ENCODE results near the gene PHTF1. TPM values are rescaled to one million over a fixed set of nuclear protein-coding genes. Genes with fewer than 3 reads are reported as not detected.

PHTF1 gene
- total and polyA plus RNA-seq, 4 donors, result 2.8 to 26.3 (median 11.8) TPM

- no peak for ATAC-seq (ENCODE audit: low FRiP score)
- intact Hi-C loops (cut with DNase I), result loop anchor here in 1 of 2 donors (10.0 kb wide), 1 partner anchor 956 kb away; the partner anchor contains the start of gene PPM1J
- no peaks in the 10 kb centered on the region for H3K27me3 ChIP-seq (ENCODE audit: control insufficient read depth in 1 of 2, insufficient read depth in 2 of 2, low read length in 1 of 2)
- H3K9me3 ChIP-seq (ENCODE audit: control insufficient read depth, low read length), result no peaks in the 10 kb centered on the region
- DNase-seq, result no peak
- H3K27ac ChIP-seq (ENCODE audit: low read depth in 1 of 2, low read length in 2 of 2), result no peak overlapping the region
- no peaks in the 10 kb centered on the region for H3K4me1 ChIP-seq (ENCODE audit: control insufficient read depth in 1 of 2, insufficient read depth in 2 of 2, low read length in 2 of 2)
- 97 to 98% methylated on average over 1 of the region's 1 CpG for WGBS, 2 donors
- no peak overlapping the region for H3K4me3 ChIP-seq (ENCODE audit: low read length in 2 of 2)
- no peaks in the 10 kb centered on the region for H3K36me3 ChIP-seq (ENCODE audit: control insufficient read depth in 1 of 2, insufficient read depth in 2 of 2, low read length in 1 of 2)
Observed at GRCh38 chr1:113670650-113671049, 88.6 kb downstream of the PHTF1 start.

DNA sequence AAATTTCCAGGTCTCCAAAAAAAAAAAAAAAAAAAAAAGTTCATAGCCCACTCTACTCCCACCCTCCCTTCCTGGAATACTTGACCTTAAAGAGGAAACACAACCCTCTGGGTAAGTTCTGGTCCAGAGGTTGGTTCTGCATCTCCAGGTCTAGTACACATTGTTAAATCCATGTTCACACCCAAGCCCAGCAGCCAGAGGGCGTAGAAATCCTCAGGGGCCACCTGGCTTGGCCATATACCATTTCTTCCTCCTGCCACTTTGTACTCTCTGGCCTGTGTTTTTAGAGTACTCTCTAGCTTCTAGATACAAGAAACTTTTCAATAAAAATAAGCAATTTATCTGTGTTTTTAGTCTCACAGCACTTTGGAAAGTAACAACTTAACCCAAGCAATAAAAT is 89.3 kb downstream of the PHTF1 start:
- ATAC-seq (ENCODE audit: low FRiP score) (no peak), DNase-seq (no peak)
- no peaks in the 10 kb centered on the region for H3K9me3 ChIP-seq (ENCODE audit: control insufficient read depth, low read length)
- 83 to 96% methylated on average over 1 of the region's 1 CpG for WGBS, 2 donors
- no peaks in the 10 kb centered on the region for H3K4me1 ChIP-seq (ENCODE audit: control insufficient read depth in 1 of 2, insufficient read depth in 2 of 2, low read length in 2 of 2)
- intact Hi-C loops (cut with DNase I), result loop anchor here in 1 of 2 donors (10.0 kb wide), 1 partner anchor 955 kb away; the partner anchor contains the start of gene PPM1J
- H3K4me3 ChIP-seq (ENCODE audit: low read length in 2 of 2), result no peak overlapping the region
- H3K27me3 ChIP-seq (ENCODE audit: control insufficient read depth in 1 of 2, insufficient read depth in 2 of 2, low read length in 1 of 2), result no peaks in the 10 kb centered on the region
- H3K36me3 ChIP-seq (ENCODE audit: control insufficient read depth in 1 of 2, insufficient read depth in 2 of 2, low read length in 1 of 2), result no peaks in the 10 kb centered on the region
- no peak overlapping the region for H3K27ac ChIP-seq (ENCODE audit: low read depth in 1 of 2, low read length in 2 of 2)

- intact Hi-C loops (cut with DNase I), result no loop called here
- Histone ChIP-seq H3K36me3 (ENCODE audit: control insufficient read depth in 1 of 2, insufficient read depth in 2 of 2, low read length in 1 of 2) (no peaks in the 10 kb centered on the region), H3K4me3 (ENCODE audit: low read length in 2 of 2) (no peak overlapping the region), H3K27ac (ENCODE audit: low read depth in 1 of 2, low read length in 2 of 2) (no peak overlapping the region), H3K27me3 (ENCODE audit: control insufficient read depth in 1 of 2, insufficient read depth in 2 of 2, low read length in 1 of 2) (no peaks in the 10 kb centered on the region), H3K4me1 (ENCODE audit: control insufficient read depth in 1 of 2, insufficient read depth in 2 of 2, low read length in 2 of 2) (no peaks in the 10 kb centered on the region), H3K9me3 (ENCODE audit: control insufficient read depth, low read length) (no peaks in the 10 kb centered on the region)
- ATAC-seq (ENCODE audit: low FRiP score) (no peak), DNase-seq (no peak)
- 96 to 98% methylated on average over 2 of the region's 2 CpGs for WGBS, 2 donors
Observed at GRCh38 chr1:113666126-113666525, 93.2 kb downstream of the PHTF1 start.

GRCh38 chr1:113665071-113665470 is 94.2 kb downstream of the PHTF1 start:
- Histone ChIP-seq H3K9me3 (ENCODE audit: control insufficient read depth, low read length) (no peaks in the 10 kb centered on the region), H3K4me1 (ENCODE audit: control insufficient read depth in 1 of 2, insufficient read depth in 2 of 2, low read length in 2 of 2) (no peaks in the 10 kb centered on the region), H3K36me3 (ENCODE audit: control insufficient read depth in 1 of 2, insufficient read depth in 2 of 2, low read length in 1 of 2) (no peaks in the 10 kb centered on the region), H3K4me3 (ENCODE audit: low read length in 2 of 2) (no peak overlapping the region), H3K27me3 (ENCODE audit: control insufficient read depth in 1 of 2, insufficient read depth in 2 of 2, low read length in 1 of 2) (no peaks in the 10 kb centered on the region), H3K27ac (ENCODE audit: low read depth in 1 of 2, low read length in 2 of 2) (no peak overlapping the region)
- intact Hi-C loops (cut with DNase I), result no loop called here
- no peak for DNase-seq
- no peak for ATAC-seq (ENCODE audit: low FRiP score)

GRCh38 chr1:113663165-113663951 is 95.9 kb downstream of the PHTF1 start:
- H3K4me1 ChIP-seq (ENCODE audit: control insufficient read depth in 1 of 2, insufficient read depth in 2 of 2, low read length in 2 of 2), result no peaks in the 10 kb centered on the region
- WGBS, 2 donors, result 84 to 86% methylated on average over 5 of the region's 5 CpGs
- DNase-seq, result no peak

DNA sequence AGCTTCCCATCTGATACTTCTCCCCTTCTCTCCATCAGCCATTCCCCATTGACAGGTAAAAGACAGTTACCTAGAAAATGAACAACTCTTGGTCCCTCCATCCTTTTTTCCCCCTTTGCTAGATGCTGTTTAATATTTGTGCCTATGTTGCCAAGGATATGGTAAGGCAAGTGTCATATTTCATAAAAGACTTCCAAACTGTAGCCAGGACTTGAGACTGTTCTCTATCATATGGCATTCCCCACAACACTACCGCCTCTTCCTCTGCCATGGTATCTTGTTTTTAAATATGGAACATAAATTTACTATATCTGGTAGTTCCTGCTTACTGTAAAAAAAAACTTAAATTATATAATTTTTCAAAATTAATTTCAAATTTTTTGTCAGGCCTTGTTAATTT is 97.2 kb downstream of the PHTF1 start:
- intact Hi-C loops (cut with DNase I), result no loop called here
- Histone ChIP-seq H3K27ac (ENCODE audit: low read depth in 1 of 2, low read length in 2 of 2) (no peak overlapping the region), H3K4me1 (ENCODE audit: control insufficient read depth in 1 of 2, insufficient read depth in 2 of 2, low read length in 2 of 2) (no peaks in the 10 kb centered on the region), H3K9me3 (ENCODE audit: control insufficient read depth, low read length) (no peaks in the 10 kb centered on the region), H3K36me3 (ENCODE audit: control insufficient read depth in 1 of 2, insufficient read depth in 2 of 2, low read length in 1 of 2) (no peaks in the 10 kb centered on the region), H3K4me3 (ENCODE audit: low read length in 2 of 2) (no peak overlapping the region), H3K27me3 (ENCODE audit: control insufficient read depth in 1 of 2, insufficient read depth in 2 of 2, low read length in 1 of 2) (no peaks in the 10 kb centered on the region)
- 92 to 100% methylated on average over 1 of the region's 1 CpG for WGBS, 2 donors
- no peak for DNase-seq
- ATAC-seq (ENCODE audit: low FRiP score), result no peak

More at GRCh38 chr1:113663165-113663951, 95.9 kb downstream of the PHTF1 start:
- no peaks in the 10 kb centered on the region for H3K9me3 ChIP-seq (ENCODE audit: control insufficient read depth, low read length)
- H3K36me3 ChIP-seq (ENCODE audit: control insufficient read depth in 1 of 2, insufficient read depth in 2 of 2, low read length in 1 of 2), result no peaks in the 10 kb centered on the region
- no peak overlapping the region for H3K4me3 ChIP-seq (ENCODE audit: low read length in 2 of 2)
- H3K27ac ChIP-seq (ENCODE audit: low read depth in 1 of 2, low read length in 2 of 2), result no peak overlapping the region
- H3K27me3 ChIP-seq (ENCODE audit: control insufficient read depth in 1 of 2, insufficient read depth in 2 of 2, low read length in 1 of 2), result no peaks in the 10 kb centered on the region
- no peak for ATAC-seq (ENCODE audit: low FRiP score)
- intact Hi-C loops (cut with DNase I), result no loop called here

GRCh38 chr1:113660088-113660487 is 99.2 kb downstream of the PHTF1 start:
- Histone ChIP-seq H3K9me3 (ENCODE audit: control insufficient read depth, low read length) (no peaks in the 10 kb centered on the region), H3K27ac (ENCODE audit: low read depth in 1 of 2, low read length in 2 of 2) (no peak overlapping the region), H3K4me1 (ENCODE audit: control insufficient read depth in 1 of 2, insufficient read depth in 2 of 2, low read length in 2 of 2) (no peaks in the 10 kb centered on the region), H3K36me3 (ENCODE audit: control insufficient read depth in 1 of 2, insufficient read depth in 2 of 2, low read length in 1 of 2) (no peaks in the 10 kb centered on the region), H3K4me3 (ENCODE audit: low read length in 2 of 2) (no peak overlapping the region), H3K27me3 (ENCODE audit: control insufficient read depth in 1 of 2, insufficient read depth in 2 of 2, low read length in 1 of 2) (no peaks in the 10 kb centered on the region)
- 70 to 74% methylated on average over 3 of the region's 3 CpGs for WGBS, 2 donors
- intact Hi-C loops (cut with DNase I), result no loop called here
- DNase-seq (no peak), ATAC-seq (ENCODE audit: low FRiP score) (no peak)

- Histone ChIP-seq H3K4me3 (ENCODE audit: low read length in 2 of 2) (no peak overlapping the region), H3K27me3 (ENCODE audit: control insufficient read depth in 1 of 2, insufficient read depth in 2 of 2, low read length in 1 of 2) (no peaks in the 10 kb centered on the region), H3K9me3 (ENCODE audit: control insufficient read depth, low read length) (no peaks in the 10 kb centered on the region), H3K27ac (ENCODE audit: low read depth in 1 of 2, low read length in 2 of 2) (no peak overlapping the region), H3K36me3 (ENCODE audit: control insufficient read depth in 1 of 2, insufficient read depth in 2 of 2, low read length in 1 of 2) (no peaks in the 10 kb centered on the region), H3K4me1 (ENCODE audit: control insufficient read depth in 1 of 2, insufficient read depth in 2 of 2, low read length in 2 of 2) (no peaks in the 10 kb centered on the region)
- 75 to 85% methylated on average over 4 of the region's 4 CpGs for WGBS, 2 donors
- intact Hi-C loops (cut with DNase I), result no loop called here
- DNase-seq (no peak), ATAC-seq (ENCODE audit: low FRiP score) (no peak)
Observed at GRCh38 chr1:113659556-113659955, 99.7 kb downstream of the PHTF1 start.

GRCh38 chr1:113659035-113659434 is 100.3 kb downstream of the PHTF1 start:
- H3K36me3 ChIP-seq (ENCODE audit: control insufficient read depth in 1 of 2, insufficient read depth in 2 of 2, low read length in 1 of 2), result no peaks in the 10 kb centered on the region
- DNase-seq (no peak), ATAC-seq (ENCODE audit: low FRiP score) (no peak)
- no peaks in the 10 kb centered on the region for H3K4me1 ChIP-seq (ENCODE audit: control insufficient read depth in 1 of 2, insufficient read depth in 2 of 2, low read length in 2 of 2)
- no peak overlapping the region for H3K4me3 ChIP-seq (ENCODE audit: low read length in 2 of 2)
- no peak overlapping the region for H3K27ac ChIP-seq (ENCODE audit: low read depth in 1 of 2, low read length in 2 of 2)
- intact Hi-C loops (cut with DNase I), result no loop called here
- H3K27me3 ChIP-seq (ENCODE audit: control insufficient read depth in 1 of 2, insufficient read depth in 2 of 2, low read length in 1 of 2), result no peaks in the 10 kb centered on the region
- 85 to 90% methylated on average over 9 of the region's 9 CpGs for WGBS, 2 donors
- H3K9me3 ChIP-seq (ENCODE audit: control insufficient read depth, low read length), result no peaks in the 10 kb centered on the region
